ENCODE measurements around the gene GYG2. TPM values are rescaled to one million over a fixed set of nuclear protein-coding genes. Genes with fewer than 3 reads are reported as not detected.

GYG2 gene
- polyA plus RNA-seq, 1 donor from 2014 or later = 6.3 TPM

GRCh38 chrX:2846992-2847391, 18.3 kb downstream of the GYG2 start:
- H3K27ac ChIP-seq (ENCODE audit: low read length) = no peak overlapping the region
- H3K9ac ChIP-seq (ENCODE audit: low read length) = no peak overlapping the region
- no peaks in the 10 kb centered on the region for H3K27me3 ChIP-seq (ENCODE audit: insufficient read depth, low read depth, low read length)
- no peak for TF ChIP-seq POLR2AphosphoS5 (IDR thresholded peaks at IDR 0.05)
- TF ChIP-seq EP300 (conservative IDR thresholded peaks at IDR 0.05; ENCODE audit: poor library complexity, severe bottlenecking) = no peak
- no peak for TF ChIP-seq SMC3 (conservative IDR thresholded peaks at IDR 0.05; ENCODE audit: poor library complexity)
- no peak for TF ChIP-seq TAF1 (IDR thresholded peaks at IDR 0.05; ENCODE audit: low read depth)
- TF ChIP-seq, protein P1, sequence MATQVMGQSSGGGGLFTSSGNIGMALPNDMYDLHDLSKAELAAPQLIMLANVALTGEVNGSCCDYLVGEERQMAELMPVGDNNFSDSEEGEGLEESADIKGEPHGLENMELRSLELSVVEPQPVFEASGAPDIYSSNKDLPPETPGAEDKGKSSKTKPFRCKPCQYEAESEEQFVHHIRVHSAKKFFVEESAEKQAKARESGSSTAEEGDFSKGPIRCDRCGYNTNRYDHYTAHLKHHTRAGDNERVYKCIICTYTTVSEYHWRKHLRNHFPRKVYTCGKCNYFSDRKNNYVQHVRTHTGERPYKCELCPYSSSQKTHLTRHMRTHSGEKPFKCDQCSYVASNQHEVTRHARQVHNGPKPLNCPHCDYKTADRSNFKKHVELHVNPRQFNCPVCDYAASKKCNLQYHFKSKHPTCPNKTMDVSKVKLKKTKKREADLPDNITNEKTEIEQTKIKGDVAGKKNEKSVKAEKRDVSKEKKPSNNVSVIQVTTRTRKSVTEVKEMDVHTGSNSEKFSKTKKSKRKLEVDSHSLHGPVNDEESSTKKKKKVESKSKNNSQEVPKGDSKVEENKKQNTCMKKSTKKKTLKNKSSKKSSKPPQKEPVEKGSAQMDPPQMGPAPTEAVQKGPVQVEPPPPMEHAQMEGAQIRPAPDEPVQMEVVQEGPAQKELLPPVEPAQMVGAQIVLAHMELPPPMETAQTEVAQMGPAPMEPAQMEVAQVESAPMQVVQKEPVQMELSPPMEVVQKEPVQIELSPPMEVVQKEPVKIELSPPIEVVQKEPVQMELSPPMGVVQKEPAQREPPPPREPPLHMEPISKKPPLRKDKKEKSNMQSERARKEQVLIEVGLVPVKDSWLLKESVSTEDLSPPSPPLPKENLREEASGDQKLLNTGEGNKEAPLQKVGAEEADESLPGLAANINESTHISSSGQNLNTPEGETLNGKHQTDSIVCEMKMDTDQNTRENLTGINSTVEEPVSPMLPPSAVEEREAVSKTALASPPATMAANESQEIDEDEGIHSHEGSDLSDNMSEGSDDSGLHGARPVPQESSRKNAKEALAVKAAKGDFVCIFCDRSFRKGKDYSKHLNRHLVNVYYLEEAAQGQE (IDR thresholded peaks at IDR 0.05; ENCODE audit: borderline replicate concordance) = no peak
- TF ChIP-seq MXI1 (conservative IDR thresholded peaks at IDR 0.05; ENCODE audit: poor library complexity, severe bottlenecking) = no peak
- TF ChIP-seq CTCF (IDR thresholded peaks at IDR 0.05; ENCODE audit: poor library complexity, severe bottlenecking) = no peak
- TF ChIP-seq RAD21 (conservative IDR thresholded peaks at IDR 0.05) = no peak
- no peak for TF ChIP-seq EZH2 (IDR thresholded peaks at IDR 0.05; ENCODE audit: borderline replicate concordance, insufficient read depth, low read length, poor library complexity, severe bottlenecking)
- H3K9me2 ChIP-seq (ENCODE audit: insufficient read depth, low read length) = no peaks in the 10 kb centered on the region
- no peak overlapping the region for H2AFZ ChIP-seq (ENCODE audit: low read depth, low read length)
- H3K4me2 ChIP-seq (ENCODE audit: low read length) = no peak overlapping the region
- H3K4me3 ChIP-seq (ENCODE audit: low read length) = no peak overlapping the region
- H3K36me3 ChIP-seq (ENCODE audit: insufficient read depth, low read length) = no peaks in the 10 kb centered on the region
- no peaks in the 10 kb centered on the region for H4K20me1 ChIP-seq (ENCODE audit: insufficient read depth)
- H3K9me3 ChIP-seq (ENCODE audit: low read length) = no peaks in the 10 kb centered on the region
- H3F3A ChIP-seq (ENCODE audit: insufficient read depth, low read length, poor library complexity, severe bottlenecking) = no peaks in the 10 kb centered on the region
- no peaks in the 10 kb centered on the region for H3K79me2 ChIP-seq (replicated peaks; ENCODE audit: insufficient read depth, low read length)

DNA sequence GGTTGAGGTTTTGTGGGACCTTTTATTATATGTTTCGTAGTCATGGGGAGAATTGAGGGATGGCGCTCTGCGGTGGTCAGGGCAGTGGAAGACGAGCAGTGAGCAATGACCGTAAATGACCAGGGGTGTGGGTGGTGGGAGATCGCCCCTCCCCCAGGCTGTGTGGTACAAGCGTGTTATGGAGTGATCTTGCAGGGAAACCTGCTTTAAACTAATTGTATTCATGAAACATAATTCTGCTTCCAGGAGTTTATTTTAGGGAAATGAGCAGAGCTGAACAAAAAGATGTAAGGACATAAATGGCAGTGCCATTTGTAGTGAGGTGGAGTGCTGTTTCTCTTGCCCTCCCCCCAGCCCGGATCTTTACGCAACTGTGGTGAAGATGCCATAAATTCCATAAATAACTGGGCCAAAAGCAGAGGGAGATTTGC, 20.2 kb downstream of the GYG2 start:
- TF ChIP-seq RAD21 (conservative IDR thresholded peaks at IDR 0.05) (no peak), CTCF (IDR thresholded peaks at IDR 0.05; ENCODE audit: poor library complexity, severe bottlenecking) (no peak), SMC3 (conservative IDR thresholded peaks at IDR 0.05; ENCODE audit: poor library complexity) (no peak), EP300 (conservative IDR thresholded peaks at IDR 0.05; ENCODE audit: poor library complexity, severe bottlenecking) (no peak), MXI1 (conservative IDR thresholded peaks at IDR 0.05; ENCODE audit: poor library complexity, severe bottlenecking) (no peak), EZH2 (IDR thresholded peaks at IDR 0.05; ENCODE audit: borderline replicate concordance, insufficient read depth, low read length, poor library complexity, severe bottlenecking) (no peak), TAF1 (IDR thresholded peaks at IDR 0.05; ENCODE audit: low read depth) (no peak), POLR2AphosphoS5 (IDR thresholded peaks at IDR 0.05) (no peak)
- TF ChIP-seq, protein P1 (IDR thresholded peaks at IDR 0.05; ENCODE audit: borderline replicate concordance) = no peak
- Histone ChIP-seq H3F3A (ENCODE audit: insufficient read depth, low read length, poor library complexity, severe bottlenecking) (no peaks in the 10 kb centered on the region), H3K79me2 (replicated peaks; ENCODE audit: insufficient read depth, low read length) (no peaks in the 10 kb centered on the region), H3K9me3 (ENCODE audit: low read length) (no peaks in the 10 kb centered on the region), H2AFZ (ENCODE audit: low read depth, low read length) (no peak overlapping the region), H3K36me3 (ENCODE audit: insufficient read depth, low read length) (no peaks in the 10 kb centered on the region), H3K9ac (ENCODE audit: low read length) (no peak overlapping the region), H3K4me2 (ENCODE audit: low read length) (no peak overlapping the region), H3K27me3 (ENCODE audit: insufficient read depth, low read depth, low read length) (no peaks in the 10 kb centered on the region), H3K27ac (ENCODE audit: low read length) (no peak overlapping the region), H3K9me2 (ENCODE audit: insufficient read depth, low read length) (no peaks in the 10 kb centered on the region), H3K4me3 (ENCODE audit: low read length) (no peak overlapping the region), H4K20me1 (ENCODE audit: insufficient read depth) (no peaks in the 10 kb centered on the region)

All from neural cell (in vitro differentiated cells).